Lower leg skin (tissue), 4 donors: Measurements from ENCODE around the gene GPR25. TPM values are rescaled to one million over a fixed set of nuclear protein-coding genes. Genes with fewer than 3 reads are reported as not detected.
A peak's percentile ranks its signal among the peaks of the same experiment; 100 is the strongest.

Source experiments
- DNase-seq, 2 donors: peaks; one replicate each; pipeline ENCODE4 v3.0.0-alpha.2; 2019; ENCODE audit warnings: low spot score in 2 of 2
- H3K4me3 ChIP-seq: fragments of 200-600 bp; sonication (generic); 2 replicates; pipeline ENCODE4 v1.5.1; 2017; ENCODE audit warnings: mild to moderate bottlenecking, low read depth; ENCODE audit not compliant: poor library complexity, severe bottlenecking
- POLR2A ChIP-seq, 2 donors: fragments of 450-650 bp; IDR thresholded peaks; one replicate each; pipeline ENCODE4 v1.6.1; 2016 to 2017; ENCODE audit warnings: antibody characterized with exemption in 2 of 2, mild to moderate bottlenecking in 1 of 2, moderate library complexity in 1 of 2
- WGBS, 2 donors: methylation state at CpG; one replicate each; pipeline ENCODE4 v1.1.5; 2018; 5-methylcytosine and 5-hydroxymethylcytosine counted together
- intact Hi-C: fragments of 100-400 bp; cut with DNase I; formaldehyde crosslinking; loops from one replicate; pipeline ENCODE4 v1.15.0; 2023; ENCODE audit warnings: low total_unique reads
- total RNA-seq, 4 donors: library from RNA; depleted of rRNA; stranded (reverse); fragments of >200 nt; gene quantifications; one replicate each; pipeline ENCODE4 v1.1.0, GENCODE V29; 2016
- TF ChIP-seq, protein P1 (sequence below), 3 donors: fragments of 450-650 bp; IDR thresholded peaks; one replicate each; pipeline ENCODE4 v1.5.1; 2016; ENCODE audit warnings: antibody characterized with exemption in 3 of 3, mild to moderate bottlenecking in 3 of 3, moderate library complexity in 2 of 3

Gene GPR25
- total RNA-seq, 4 donors from 2014 or later, result not detected

DNA sequence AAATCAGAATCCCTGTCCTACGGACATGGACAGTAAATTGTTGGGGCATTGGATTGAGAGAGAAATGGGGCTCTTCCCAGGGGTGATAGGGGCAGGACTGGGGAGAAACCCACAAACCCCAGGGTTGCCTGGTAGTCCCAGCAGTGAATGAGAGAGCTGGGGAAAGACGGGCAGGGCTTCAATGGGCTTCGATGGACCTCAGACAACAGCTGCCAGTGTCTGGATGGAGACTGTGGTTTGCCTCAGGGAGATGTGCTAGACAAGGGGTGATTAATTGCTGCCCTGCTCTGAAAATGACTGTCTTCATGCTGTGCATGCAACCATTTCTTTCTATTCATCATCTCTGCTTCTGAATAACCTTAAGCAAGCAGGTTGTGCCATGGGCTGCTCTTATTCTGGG lies 7.4 kb downstream of the GPR25 start:
- whole genome bisulfite sequencing, 2 donors, result 57 to 79% methylated on average over 3 of the region's 3 CpGs
- peak; percentile 10 to 39 for DNase-seq
- TF ChIP-seq POLR2A (IDR thresholded peaks at IDR 0.05), result no peak
- TF ChIP-seq, protein P1, sequence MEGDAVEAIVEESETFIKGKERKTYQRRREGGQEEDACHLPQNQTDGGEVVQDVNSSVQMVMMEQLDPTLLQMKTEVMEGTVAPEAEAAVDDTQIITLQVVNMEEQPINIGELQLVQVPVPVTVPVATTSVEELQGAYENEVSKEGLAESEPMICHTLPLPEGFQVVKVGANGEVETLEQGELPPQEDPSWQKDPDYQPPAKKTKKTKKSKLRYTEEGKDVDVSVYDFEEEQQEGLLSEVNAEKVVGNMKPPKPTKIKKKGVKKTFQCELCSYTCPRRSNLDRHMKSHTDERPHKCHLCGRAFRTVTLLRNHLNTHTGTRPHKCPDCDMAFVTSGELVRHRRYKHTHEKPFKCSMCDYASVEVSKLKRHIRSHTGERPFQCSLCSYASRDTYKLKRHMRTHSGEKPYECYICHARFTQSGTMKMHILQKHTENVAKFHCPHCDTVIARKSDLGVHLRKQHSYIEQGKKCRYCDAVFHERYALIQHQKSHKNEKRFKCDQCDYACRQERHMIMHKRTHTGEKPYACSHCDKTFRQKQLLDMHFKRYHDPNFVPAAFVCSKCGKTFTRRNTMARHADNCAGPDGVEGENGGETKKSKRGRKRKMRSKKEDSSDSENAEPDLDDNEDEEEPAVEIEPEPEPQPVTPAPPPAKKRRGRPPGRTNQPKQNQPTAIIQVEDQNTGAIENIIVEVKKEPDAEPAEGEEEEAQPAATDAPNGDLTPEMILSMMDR (IDR thresholded peaks at IDR 0.05), result no peak
- H3K4me3 ChIP-seq, result no peak overlapping the region
- intact Hi-C loops, result no loop called here

DNA sequence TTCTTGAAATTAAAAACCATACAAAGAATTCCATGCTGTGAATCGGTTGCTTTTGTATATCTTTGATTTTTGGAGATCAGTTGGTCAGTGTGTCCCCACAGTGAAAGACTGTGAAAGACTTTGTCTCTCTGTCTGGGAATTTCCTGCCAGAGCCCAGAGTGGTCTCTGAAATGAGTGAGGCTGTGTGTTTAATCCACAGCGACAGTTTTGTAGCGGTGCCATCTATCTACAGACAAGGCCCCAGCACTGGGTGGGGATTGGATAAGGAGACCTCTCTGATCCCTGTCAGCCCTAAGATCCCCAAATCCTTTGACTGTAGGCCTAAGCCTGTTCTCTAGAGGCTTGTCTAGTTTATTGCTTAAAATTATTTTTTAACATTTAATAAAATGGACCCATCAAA lies 10.3 kb downstream of the GPR25 start:
- 83 to 97% methylated on average over 3 of the region's 3 CpGs for WGBS, 2 donors
- TF ChIP-seq, protein P1 (IDR thresholded peaks at IDR 0.05), result no peak
- TF ChIP-seq POLR2A (IDR thresholded peaks at IDR 0.05), result no peak
- intact Hi-C loops, result no loop called here
- no peak overlapping the region for H3K4me3 ChIP-seq
- DNase-seq, result peak in 1 of 2 donors; percentile 58

DNA sequence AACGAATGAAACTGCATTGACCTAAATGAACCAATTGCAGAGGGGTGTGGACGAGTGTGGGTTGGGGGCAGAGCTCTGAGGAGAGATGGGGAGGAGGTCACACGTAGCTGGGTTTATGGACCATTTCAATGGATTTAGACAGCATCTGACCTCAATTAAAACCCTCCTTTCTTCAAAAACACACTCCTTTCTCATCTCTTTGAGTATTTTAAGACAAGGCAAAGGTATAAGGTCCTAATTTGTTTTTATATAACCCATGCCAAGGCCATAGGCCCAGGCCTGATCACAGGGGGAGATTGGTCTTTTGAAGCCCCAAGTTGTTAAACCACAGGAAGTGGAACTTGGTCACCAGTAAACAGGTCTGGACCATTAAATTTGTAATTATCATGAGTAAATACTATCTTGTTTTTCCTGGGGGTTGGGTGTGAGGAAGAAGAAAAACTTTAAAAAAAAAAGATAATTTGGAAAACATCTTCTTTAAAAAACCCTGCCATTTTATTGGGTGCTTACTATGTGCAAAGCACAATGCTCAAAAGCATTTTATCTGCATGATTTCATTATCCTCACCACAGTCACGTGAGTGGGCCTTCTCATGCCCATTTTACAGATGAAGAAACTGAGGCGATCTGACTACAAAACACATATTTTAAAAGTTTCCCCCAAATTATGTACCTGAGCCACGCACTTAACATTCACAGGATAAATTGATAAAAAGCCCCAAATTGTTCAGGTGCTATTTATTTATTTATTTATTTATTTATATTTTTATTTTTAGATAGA lies 13.0 kb downstream of the GPR25 start:
- WGBS, 2 donors, result 92 to 95% methylated on average over 6 of the region's 6 CpGs
- intact Hi-C loops, result no loop called here
- TF ChIP-seq POLR2A (IDR thresholded peaks at IDR 0.05), result no peak
- TF ChIP-seq, protein P1 (IDR thresholded peaks at IDR 0.05), result no peak
- peak in 1 of 2 donors; percentile 6 for DNase-seq
- H3K4me3 ChIP-seq, result no peak overlapping the region

DNA sequence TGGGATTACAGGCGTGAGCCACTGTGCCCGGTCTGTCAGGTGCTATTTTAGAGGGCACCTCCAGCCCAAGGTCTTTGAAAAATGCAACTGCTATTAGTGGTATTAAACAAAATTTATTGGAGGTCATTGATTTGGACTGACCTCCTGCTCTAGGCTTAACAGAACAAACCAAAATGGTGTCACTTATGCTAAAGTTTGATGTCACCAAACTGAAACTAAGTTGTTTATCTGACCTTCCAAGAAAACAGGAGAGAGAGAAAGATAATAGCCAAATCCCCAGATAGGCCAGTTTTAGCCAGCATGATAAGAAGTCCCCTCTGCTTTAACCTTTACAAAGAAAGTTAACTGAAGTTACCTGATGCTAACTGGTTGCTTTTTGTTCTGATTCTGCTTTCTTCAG lies 13.8 kb downstream of the GPR25 start:
- H3K4me3 ChIP-seq, result no peak overlapping the region
- DNase-seq, result no peak
- intact Hi-C loops, result no loop called here
- WGBS, 2 donors, result 92 to 96% methylated on average over 2 of the region's 2 CpGs
- TF ChIP-seq, protein P1 (IDR thresholded peaks at IDR 0.05), result no peak
- no peak for TF ChIP-seq POLR2A (IDR thresholded peaks at IDR 0.05)

DNA sequence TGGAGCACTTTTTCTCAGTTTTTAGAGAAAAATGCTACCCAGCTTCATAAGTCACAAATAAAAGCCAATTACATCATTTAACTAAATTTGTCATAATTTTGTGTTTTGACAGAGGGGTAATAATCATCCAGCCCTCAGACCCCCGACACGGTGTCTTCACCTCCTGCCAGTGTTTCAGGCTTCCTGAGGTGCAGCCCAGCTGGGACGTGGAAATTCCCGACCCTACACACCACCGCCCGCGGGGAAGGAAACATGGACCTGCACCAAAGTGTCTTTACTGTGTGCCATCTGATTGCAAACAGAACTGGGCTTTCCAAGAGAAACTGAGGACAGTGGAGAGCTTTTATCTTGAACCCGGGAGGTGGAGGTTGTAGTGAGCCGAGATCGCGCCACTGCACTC lies 14.3 kb downstream of the GPR25 start:
- WGBS, 2 donors, result 59 to 79% methylated on average over 11 of the region's 11 CpGs
- DNase-seq, result no peak
- intact Hi-C loops, result no loop called here
- H3K4me3 ChIP-seq, result no peak overlapping the region
- no peak for TF ChIP-seq POLR2A (IDR thresholded peaks at IDR 0.05)
- TF ChIP-seq, protein P1 (IDR thresholded peaks at IDR 0.05), result no peak
